WTC11 (cell line): ENCODE measurements around the gene CAV1. TPM values are rescaled to one million over a fixed set of nuclear protein-coding genes. Genes with fewer than 3 reads are reported as not detected.

Experiments used
- ATAC-seq: fragments of 200-7000 bp; cut with Tn5 transposase; 2 replicates; pipeline ENCODE4 v1.10.0; 2021; ENCODE audit warnings: mild to moderate bottlenecking, moderate library complexity
- CTCF ChIA-PET: fragments of 300-600 bp; sonication (Branson Sonifier 250); formaldehyde crosslinking; loops from one replicate; lab custom pipeline; 2021; ENCODE audit warnings: antibody characterized with exemption; lab: Charles Lee
- POLR2A ChIA-PET: fragments of 350-600 bp; sonication (Branson Sonifier 250); formaldehyde crosslinking; loops from one replicate; lab custom pipeline; 2021; ENCODE audit warnings: antibody characterized with exemption; lab: Charles Lee
- DNase-seq: peaks from one replicate; pipeline ENCODE4 v3.0.0; 2021; ENCODE audit warnings: low spot score
- H3K27ac Mint-ChIP-seq: 2 replicates; pipeline ENCODE4 v1.8.0; 2021; ENCODE audit warnings: mixed read lengths
- H3K27me3 Mint-ChIP-seq: 2 replicates; pipeline ENCODE4 v1.8.0; 2021; ENCODE audit warnings: low read depth, mild to moderate bottlenecking, moderate library complexity, mixed read lengths
- H3K36me3 Mint-ChIP-seq: 2 replicates; pipeline ENCODE4 v1.8.0; 2021; ENCODE audit warnings: mixed read lengths
- H3K4me1 Mint-ChIP-seq: 2 replicates; pipeline ENCODE4 v1.8.0; 2022; ENCODE audit warnings: mixed read lengths
- H3K4me3 Mint-ChIP-seq: 2 replicates; pipeline ENCODE4 v1.8.0; 2021; ENCODE audit warnings: mild to moderate bottlenecking, moderate library complexity, mixed read lengths
- H3K9me3 Mint-ChIP-seq: 2 replicates; pipeline ENCODE4 v1.8.0; 2021; ENCODE audit warnings: mixed read lengths
- AR ChIP-seq: fragments of 250-450 bp; sonication (Bioruptor Pico); IDR thresholded peaks from 2 replicates; pipeline ENCODE4 v1.9.0; 2021; ENCODE audit warnings: mild to moderate bottlenecking
- ATF6 ChIP-seq: sonication (generic); formaldehyde crosslinking; IDR thresholded peaks from 2 replicates; pipeline ENCODE4 v1.8.1; 2023; ENCODE audit warnings: mild to moderate bottlenecking, missing genetic modification reagents
- CBFB ChIP-seq: sonication (generic); formaldehyde crosslinking; IDR thresholded peaks from 2 replicates; pipeline ENCODE4 v1.8.1; 2022; ENCODE audit warnings: mild to moderate bottlenecking, low read depth, missing genetic modification reagents
- E2F4 ChIP-seq: sonication (generic); formaldehyde crosslinking; IDR thresholded peaks from 2 replicates; pipeline ENCODE4 v1.8.1; 2022; ENCODE audit warnings: low read depth, mild to moderate bottlenecking, moderate library complexity, missing genetic modification reagents, borderline replicate concordance
- E2F5 ChIP-seq: sonication (generic); formaldehyde crosslinking; IDR thresholded peaks from 2 replicates; pipeline ENCODE4 v1.8.1; 2022; ENCODE audit warnings: mild to moderate bottlenecking, moderate library complexity, missing genetic modification reagents
- ETV6 ChIP-seq: sonication (generic); formaldehyde crosslinking; IDR thresholded peaks from 2 replicates; pipeline ENCODE4 v1.8.1; 2022; ENCODE audit warnings: mild to moderate bottlenecking, missing genetic modification reagents
- FOXJ3 ChIP-seq: sonication (generic); formaldehyde crosslinking; IDR thresholded peaks from 2 replicates; pipeline ENCODE4 v1.9.0; 2021; ENCODE audit warnings: missing genetic modification reagents, mild to moderate bottlenecking, borderline replicate concordance
- FOXK1 ChIP-seq: sonication (generic); formaldehyde crosslinking; IDR thresholded peaks from 2 replicates; pipeline ENCODE4 v1.8.0; 2022; ENCODE audit warnings: mild to moderate bottlenecking, moderate library complexity, missing genetic modification reagents
- HMGA2 ChIP-seq: fragments of 250-450 bp; sonication (Bioruptor Pico); IDR thresholded peaks from 2 replicates; pipeline ENCODE4 v1.4.0; 2021; ENCODE audit warnings: mild to moderate bottlenecking, moderate library complexity
- IRF2 ChIP-seq: sonication (generic); formaldehyde crosslinking; IDR thresholded peaks from 2 replicates; pipeline ENCODE4 v1.8.0; 2022; ENCODE audit warnings: low read depth, missing genetic modification reagents, borderline replicate concordance
- KAT7 ChIP-seq: sonication (generic); formaldehyde crosslinking; IDR thresholded peaks from 2 replicates; pipeline ENCODE4 v1.8.1; 2023; ENCODE audit warnings: missing genetic modification reagents, mild to moderate bottlenecking, borderline replicate concordance
- MLX ChIP-seq: sonication (generic); formaldehyde crosslinking; IDR thresholded peaks from 2 replicates; pipeline ENCODE4 v1.8.1; 2023; ENCODE audit warnings: mild to moderate bottlenecking, missing genetic modification reagents, moderate library complexity
- MXD4 ChIP-seq: fragments of 250-450 bp; sonication (Bioruptor Pico); IDR thresholded peaks from 2 replicates; pipeline ENCODE4 v1.8.0; 2021; ENCODE audit warnings: mild to moderate bottlenecking, moderate library complexity, borderline replicate concordance
- NFATC4 ChIP-seq: fragments of 250-450 bp; sonication (Bioruptor Pico); IDR thresholded peaks from 2 replicates; pipeline ENCODE4 v1.9.0; 2021; ENCODE audit warnings: mild to moderate bottlenecking
- PREB ChIP-seq: sonication (generic); formaldehyde crosslinking; IDR thresholded peaks from 2 replicates; pipeline ENCODE4 v1.8.1; 2022; ENCODE audit warnings: mild to moderate bottlenecking, missing genetic modification reagents, moderate library complexity, borderline replicate concordance
- RELA ChIP-seq: sonication (generic); formaldehyde crosslinking; IDR thresholded peaks from 2 replicates; pipeline ENCODE4 v1.8.1; 2022; ENCODE audit warnings: missing genetic modification reagents, mild to moderate bottlenecking, borderline replicate concordance
- RORB ChIP-seq: fragments of 250-450 bp; sonication (Bioruptor Pico); IDR thresholded peaks from 2 replicates; pipeline ENCODE4 v1.9.0; 2021; ENCODE audit warnings: mild to moderate bottlenecking
- ZNF121 ChIP-seq: sonication (generic); formaldehyde crosslinking; IDR thresholded peaks from 2 replicates; pipeline ENCODE4 v1.8.0; 2023; ENCODE audit warnings: missing genetic modification reagents
- ZNF138 ChIP-seq: sonication (generic); formaldehyde crosslinking; conservative IDR thresholded peaks from 2 replicates; pipeline ENCODE4 v1.8.1; 2022; ENCODE audit warnings: mild to moderate bottlenecking, moderate library complexity, missing genetic modification reagents
- ZNF232 ChIP-seq: sonication (generic); formaldehyde crosslinking; IDR thresholded peaks from 2 replicates; pipeline ENCODE4 v1.8.0; 2022; ENCODE audit warnings: mild to moderate bottlenecking, missing genetic modification reagents
- ZNF263 ChIP-seq: sonication (generic); formaldehyde crosslinking; IDR thresholded peaks from 2 replicates; pipeline ENCODE4 v1.8.1; 2022; ENCODE audit warnings: low read depth, mild to moderate bottlenecking, moderate library complexity, missing genetic modification reagents
- ZNF281 ChIP-seq: sonication (generic); formaldehyde crosslinking; IDR thresholded peaks from 2 replicates; pipeline ENCODE4 v1.8.0; 2023; ENCODE audit warnings: mild to moderate bottlenecking, missing genetic modification reagents
- total RNA-seq: library from RNA; stranded (reverse); gene quantifications from 3 replicates; pipeline ENCODE4 v1.2.3, GENCODE V29; 2021

CAV1 gene
- total RNA-seq, 1 experiment from 2014 or later: 19.7 TPM

- TF ChIP-seq RELA (CRISPR knock-in tag) (no peak), NFATC4 (CRISPR knock-in tag) (no peak), MXD4 (CRISPR knock-in tag) (no peak), ATF6 (no peak), ETV6 (CRISPR knock-in tag) (no peak), RORB (CRISPR knock-in tag) (no peak), E2F4 (CRISPR knock-in tag) (no peak)
Observed at GRCh38 chr7:116582164-116582732, 57.4 kb downstream of the CAV1 start (continued).

GRCh38 chr7:116582806-116583444 is 58.1 kb downstream of the CAV1 start:
- POLR2A ChIA-PET: interaction anchor here (0.5 kb wide), 1 partner anchor 46 kb away, joined by 4 read pairs; no protein-coding TSS in a partner anchor

More at GRCh38 chr7:116582806-116583444, 58.1 kb downstream of the CAV1 start:
- no peaks in the 10 kb centered on the region for H3K36me3 Mint-ChIP-seq
- no peaks in the 10 kb centered on the region for H3K27me3 Mint-ChIP-seq
- CTCF ChIA-PET: interaction anchor here (1.2 to 2.6 kb wide), 3 partner anchors 9 to 325 kb away, joined by 3 to 9 read pairs (median 7); no protein-coding TSS in a partner anchor
- peaks cover 10% of the 10 kb centered on the region for H3K9me3 Mint-ChIP-seq
- DNase-seq (no peak), ATAC-seq (peak; percentile 56)
- no peak overlapping the region for H3K27ac Mint-ChIP-seq
- TF ChIP-seq IRF2 (CRISPR knock-in tag) (no peak), MLX (CRISPR knock-in tag) (no peak), FOXJ3 (CRISPR knock-in tag) (no peak), ZNF232 (no peak), ZNF121 (no peak), ZNF281 (no peak), CBFB (CRISPR knock-in tag) (no peak), PREB (no peak), AR (no peak), RORB (CRISPR knock-in tag) (no peak), E2F5 (CRISPR knock-in tag) (no peak), ZNF138 (CRISPR knock-in tag) (no peak), ZNF263 (no peak), KAT7 (CRISPR knock-in tag) (no peak), HMGA2 (CRISPR knock-in tag) (no peak), FOXK1 (no peak)
- peaks cover 6% of the 10 kb centered on the region; the same call in 1 of the 2 replicates for H3K4me1 Mint-ChIP-seq
- no peak overlapping the region for H3K4me3 Mint-ChIP-seq
